ENCODE data around the gene LYPD6.

The LYPD6 gene

GRCh38 chr2:149389506-149390167 is 59.2 kb downstream of the LYPD6 start:
- no peak for DNase-seq (ENCODE audit: low read depth)
- no peak overlapping the region for H3K4me3 ChIP-seq (ENCODE audit: low read depth, low read length)
- no peak for TF ChIP-seq CTCF (IDR thresholded peaks at IDR 0.05; ENCODE audit: low read depth, low read length, missing control alignments)

- no peak for DNase-seq (ENCODE audit: low read depth)
- H3K4me3 ChIP-seq (ENCODE audit: low read depth, low read length), result no peak overlapping the region
- no peak for TF ChIP-seq CTCF (IDR thresholded peaks at IDR 0.05; ENCODE audit: low read depth, low read length, missing control alignments)
Observed at GRCh38 chr2:149393614-149394013, 63.2 kb downstream of the LYPD6 start.

GRCh38 chr2:149394864-149395263 is 64.5 kb downstream of the LYPD6 start:
- no peak for TF ChIP-seq CTCF (IDR thresholded peaks at IDR 0.05; ENCODE audit: low read depth, low read length, missing control alignments)
- H3K4me3 ChIP-seq (ENCODE audit: low read depth, low read length), result no peak overlapping the region
- no peak for DNase-seq (ENCODE audit: low read depth)

- DNase-seq (ENCODE audit: low read depth), result no peak
- no peak overlapping the region for H3K4me3 ChIP-seq (ENCODE audit: low read depth, low read length)
- TF ChIP-seq CTCF (IDR thresholded peaks at IDR 0.05; ENCODE audit: low read depth, low read length, missing control alignments), result no peak
Observed at GRCh38 chr2:149399934-149400615, 69.7 kb downstream of the LYPD6 start.

GRCh38 chr2:149400997-149401396 is 70.6 kb downstream of the LYPD6 start:
- no peak for DNase-seq (ENCODE audit: low read depth)
- TF ChIP-seq CTCF (IDR thresholded peaks at IDR 0.05; ENCODE audit: low read depth, low read length, missing control alignments), result no peak
- no peak overlapping the region for H3K4me3 ChIP-seq (ENCODE audit: low read depth, low read length)

GRCh38 chr2:149409506-149409905 is 79.1 kb downstream of the LYPD6 start:
- H3K4me3 ChIP-seq (ENCODE audit: low read depth, low read length), result no peak overlapping the region
- no peak for DNase-seq (ENCODE audit: low read depth)
- no peak for TF ChIP-seq CTCF (IDR thresholded peaks at IDR 0.05; ENCODE audit: low read depth, low read length, missing control alignments)
